ENCODE measurements around the gene CCDC136.

The CCDC136 gene

DNA sequence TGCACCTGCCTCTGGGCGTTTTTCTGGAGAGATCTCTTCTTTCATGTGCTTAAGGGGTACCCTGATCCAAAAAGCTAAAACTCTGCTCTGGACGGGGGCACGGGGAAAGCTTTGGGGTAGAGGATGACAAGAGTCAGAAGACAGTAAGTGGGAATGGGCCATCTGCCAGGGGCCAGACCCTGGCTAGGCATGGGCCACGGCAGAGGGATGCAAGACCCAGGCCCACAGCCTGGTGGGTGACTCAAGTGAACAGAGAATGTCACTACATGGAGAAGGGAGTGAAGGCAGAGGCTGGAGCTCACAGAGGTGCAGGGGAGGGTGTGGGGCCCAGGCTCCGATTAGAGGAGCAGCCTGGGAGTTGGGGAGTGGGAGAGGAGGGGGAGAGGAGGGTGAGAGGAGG lies 53.7 kb downstream of the CCDC136 start:
- TF ChIP-seq, protein P1, sequence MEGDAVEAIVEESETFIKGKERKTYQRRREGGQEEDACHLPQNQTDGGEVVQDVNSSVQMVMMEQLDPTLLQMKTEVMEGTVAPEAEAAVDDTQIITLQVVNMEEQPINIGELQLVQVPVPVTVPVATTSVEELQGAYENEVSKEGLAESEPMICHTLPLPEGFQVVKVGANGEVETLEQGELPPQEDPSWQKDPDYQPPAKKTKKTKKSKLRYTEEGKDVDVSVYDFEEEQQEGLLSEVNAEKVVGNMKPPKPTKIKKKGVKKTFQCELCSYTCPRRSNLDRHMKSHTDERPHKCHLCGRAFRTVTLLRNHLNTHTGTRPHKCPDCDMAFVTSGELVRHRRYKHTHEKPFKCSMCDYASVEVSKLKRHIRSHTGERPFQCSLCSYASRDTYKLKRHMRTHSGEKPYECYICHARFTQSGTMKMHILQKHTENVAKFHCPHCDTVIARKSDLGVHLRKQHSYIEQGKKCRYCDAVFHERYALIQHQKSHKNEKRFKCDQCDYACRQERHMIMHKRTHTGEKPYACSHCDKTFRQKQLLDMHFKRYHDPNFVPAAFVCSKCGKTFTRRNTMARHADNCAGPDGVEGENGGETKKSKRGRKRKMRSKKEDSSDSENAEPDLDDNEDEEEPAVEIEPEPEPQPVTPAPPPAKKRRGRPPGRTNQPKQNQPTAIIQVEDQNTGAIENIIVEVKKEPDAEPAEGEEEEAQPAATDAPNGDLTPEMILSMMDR (IDR thresholded peaks at IDR 0.05; ENCODE audit: insufficient read depth, low read length, missing control alignments) = no peak
- H3K4me3 ChIP-seq (ENCODE audit: low read depth, low read length) = no peak overlapping the region
- ChIA-PET POLR2A (no interaction called here), CTCF (interaction anchor here (4.5 to 8.4 kb wide), 2 partner anchors 11 to 16 kb away, joined by 16 to 48 read pairs; partner anchors contain the start of gene ATP6V1F)
- DNase-seq (ENCODE audit: low read depth, low spot score) = no peak

DNA sequence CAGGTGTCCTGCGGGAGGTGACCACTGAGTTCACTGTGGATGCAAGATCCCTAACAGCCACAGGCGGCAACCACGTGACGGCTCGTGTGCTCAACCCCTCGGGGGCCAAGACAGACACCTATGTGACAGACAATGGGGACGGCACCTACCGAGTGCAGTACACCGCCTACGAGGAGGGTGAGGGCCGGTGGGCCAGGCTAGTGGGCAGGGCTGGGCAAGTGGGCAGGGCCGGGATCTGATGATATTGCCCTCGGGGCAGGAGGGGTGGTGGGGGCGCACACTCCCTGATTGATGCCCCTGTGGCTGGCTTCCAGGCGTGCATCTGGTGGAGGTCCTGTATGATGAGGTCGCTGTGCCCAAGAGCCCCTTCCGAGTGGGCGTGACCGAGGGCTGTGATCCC lies 54.2 kb downstream of the CCDC136 start:
- H3K4me3 ChIP-seq (ENCODE audit: low read depth, low read length) = no peak overlapping the region
- ChIA-PET POLR2A (no interaction called here), CTCF (interaction anchor here (1.5 to 8.4 kb wide), 2 partner anchors 10 to 16 kb away, joined by 3 to 48 read pairs; partner anchors contain the start of gene ATP6V1F)
- TF ChIP-seq, protein P1 (IDR thresholded peaks at IDR 0.05; ENCODE audit: insufficient read depth, low read length, missing control alignments) = no peak
- no peak for DNase-seq (ENCODE audit: low read depth, low spot score)

DNA sequence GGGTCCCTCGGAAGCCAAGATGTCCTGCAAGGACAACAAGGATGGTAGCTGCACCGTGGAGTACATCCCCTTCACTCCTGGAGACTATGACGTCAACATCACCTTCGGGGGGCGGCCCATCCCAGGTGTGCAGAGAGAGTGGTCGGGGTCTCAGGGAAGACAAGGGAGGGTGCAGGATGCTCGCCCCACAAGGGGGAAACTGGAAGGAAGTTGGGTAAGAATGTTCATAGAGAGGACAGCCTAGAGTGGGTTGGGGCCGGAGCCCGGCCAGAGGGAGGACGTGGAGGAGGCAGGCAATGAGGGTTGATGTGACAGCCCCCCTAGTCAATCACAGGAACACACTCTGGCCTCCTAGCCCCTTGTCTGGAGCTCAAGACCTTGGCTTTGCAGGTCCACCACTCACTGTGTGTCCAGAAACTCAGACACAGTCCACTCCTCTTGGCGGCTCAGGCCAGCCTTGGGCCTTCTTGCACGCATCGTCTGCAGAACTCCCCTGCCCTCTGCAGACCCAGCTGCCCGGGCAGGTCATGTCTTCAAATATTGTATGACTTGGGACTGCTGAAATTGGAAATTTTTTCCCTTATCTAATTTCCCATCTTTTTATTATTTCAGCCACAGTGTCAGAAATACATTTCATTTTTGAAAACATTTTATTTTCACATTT lies 55.1 kb downstream of the CCDC136 start:
- CTCF ChIA-PET = interaction anchor here (1.5 to 8.4 kb wide), 2 partner anchors 9 to 15 kb away, joined by 3 to 48 read pairs; partner anchors contain the start of gene ATP6V1F
- TF ChIP-seq, protein P1 (IDR thresholded peaks at IDR 0.05; ENCODE audit: insufficient read depth, low read length, missing control alignments) = no peak
- no peak for DNase-seq (ENCODE audit: low read depth, low spot score)
- POLR2A ChIA-PET = interaction anchor here (1.6 kb wide), 1 partner anchor 15 kb away, joined by 4 read pairs; no protein-coding TSS in a partner anchor
- H3K4me3 ChIP-seq (ENCODE audit: low read depth, low read length) = no peak overlapping the region

DNA sequence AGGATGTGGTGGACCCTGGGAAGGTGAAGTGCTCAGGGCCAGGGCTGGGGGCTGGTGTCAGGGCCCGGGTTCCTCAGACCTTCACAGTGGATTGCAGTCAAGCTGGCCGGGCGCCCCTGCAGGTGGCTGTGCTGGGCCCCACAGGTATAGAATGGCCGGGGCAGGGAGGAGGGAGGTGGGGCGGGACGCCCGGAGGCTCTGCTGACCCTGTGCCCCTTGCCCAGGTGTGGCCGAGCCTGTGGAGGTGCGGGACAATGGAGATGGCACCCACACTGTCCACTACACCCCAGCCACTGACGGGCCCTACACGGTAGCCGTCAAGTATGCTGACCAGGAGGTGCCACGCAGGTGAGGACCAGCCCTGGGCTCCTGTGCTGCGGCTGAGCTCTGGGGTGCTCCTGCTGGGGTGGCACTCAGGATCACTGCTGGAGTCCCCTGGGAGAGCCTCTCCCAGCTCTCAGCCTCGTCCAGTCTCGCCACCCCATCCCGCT lies 56.0 kb downstream of the CCDC136 start:
- TF ChIP-seq, protein P1 (IDR thresholded peaks at IDR 0.05; ENCODE audit: insufficient read depth, low read length, missing control alignments) = no peak
- POLR2A ChIA-PET = interaction anchor here (1.0 to 1.6 kb wide), 2 partner anchors 14 to 15 kb away, joined by 3 to 4 read pairs; no protein-coding TSS in a partner anchor
- no peak overlapping the region for H3K4me3 ChIP-seq (ENCODE audit: low read depth, low read length)
- CTCF ChIA-PET = no interaction called here
- no peak for DNase-seq (ENCODE audit: low read depth, low spot score)

DNA sequence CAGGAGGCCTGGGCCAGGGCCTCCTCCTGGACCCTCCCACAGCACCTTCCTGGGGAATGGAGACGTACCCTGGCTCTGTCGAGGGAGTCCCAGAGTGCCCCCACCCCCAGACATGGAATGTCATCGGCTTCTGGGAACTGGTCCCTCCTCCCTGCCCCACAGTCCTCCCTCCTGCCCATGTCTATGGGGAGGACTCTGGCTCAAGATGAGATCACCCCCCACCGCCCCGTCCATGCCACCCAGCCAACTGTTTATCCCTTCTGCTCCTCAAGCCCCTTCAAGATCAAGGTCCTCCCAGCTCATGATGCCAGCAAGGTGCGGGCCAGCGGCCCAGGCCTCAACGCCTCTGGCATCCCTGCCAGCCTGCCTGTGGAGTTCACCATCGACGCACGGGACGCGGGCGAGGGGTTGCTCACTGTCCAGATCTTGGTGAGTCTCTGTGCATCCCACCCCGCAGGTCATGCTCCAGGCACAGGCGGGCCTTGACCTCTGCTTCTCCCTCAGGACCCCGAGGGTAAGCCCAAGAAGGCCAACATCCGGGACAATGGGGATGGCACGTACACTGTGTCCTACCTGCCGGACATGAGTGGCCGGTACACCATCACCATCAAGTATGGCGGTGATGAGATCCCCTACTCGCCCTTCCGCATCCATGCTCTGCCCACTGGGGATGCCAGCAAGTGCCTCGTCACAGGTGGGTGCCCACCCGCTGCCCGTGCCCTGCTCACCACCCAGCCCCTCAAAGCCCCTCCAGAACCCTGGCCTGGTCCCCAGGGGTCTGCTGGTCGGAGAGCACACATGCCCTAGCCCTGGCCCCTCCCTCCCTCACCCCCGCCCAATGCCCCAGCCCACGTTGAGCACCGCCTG lies 56.8 kb downstream of the CCDC136 start:
- POLR2A ChIA-PET = interaction anchor here (1.0 to 1.6 kb wide), 2 partner anchors 13 to 16 kb away, joined by 3 to 4 read pairs; no protein-coding TSS in a partner anchor
- CTCF ChIA-PET = interaction anchor here (1.1 kb wide), 1 partner anchor 14 kb away, joined by 4 read pairs; the partner anchor contains the start of gene ATP6V1F

More for the DNA sequence above, 56.8 kb downstream of the CCDC136 start:
- TF ChIP-seq, protein P1 (IDR thresholded peaks at IDR 0.05; ENCODE audit: insufficient read depth, low read length, missing control alignments) = no peak
- DNase-seq (ENCODE audit: low read depth, low spot score) = no peak
- no peak overlapping the region for H3K4me3 ChIP-seq (ENCODE audit: low read depth, low read length)
